Measurements from ENCODE around the gene NINJ1.

- TF ChIP-seq CTCF (IDR thresholded peaks at IDR 0.05) (no peak), POLR2A (IDR thresholded peaks at IDR 0.05) (no peak)
These were observed 39.5 kb upstream of the NINJ1 start for GRCh38 chr9:93173365-93174051.
